ENCODE data around the gene SLC8A2. TPM values are rescaled to one million over a fixed set of nuclear protein-coding genes. Genes with fewer than 3 reads are reported as not detected.
"Not testable (repeated sequence)": the region's sequence is repeated elsewhere in the genome, so short reads cannot be mapped to it uniquely, and the experiment has no call there.

The SLC8A2 gene
- total RNA-seq, 2 donors from 2014 or later: 0.56 to 0.67 TPM

- intact Hi-C loops (cut with DNase I): loop anchor here in 1 of 2 donors (10.0 kb wide), 1 partner anchor 127 kb away; no protein-coding TSS in a partner anchor
- no peak for DNase-seq (ENCODE audit: low spot score)
These were observed 50.4 kb downstream of the SLC8A2 start for GRCh38 chr19:47421244-47421786.

GRCh38 chr19:47419789-47420188, 51.9 kb downstream of the SLC8A2 start:
- intact Hi-C loops (cut with DNase I): loop anchor here in 1 of 2 donors (10.0 kb wide), 1 partner anchor 125 kb away; no protein-coding TSS in a partner anchor
- DNase-seq (ENCODE audit: low spot score): no peak

- DNase-seq (ENCODE audit: low spot score): no peak
- intact Hi-C loops (cut with DNase I): no loop called here
These were observed 52.5 kb downstream of the SLC8A2 start, which contains the start of gene MEIS3 for GRCh38 chr19:47419030-47419783. TSS of gene MEIS3 (minus strand) at chr19:47419527. CDS start at chr19:47419081, 446 bp downstream.

- DNase-seq (ENCODE audit: low spot score): no peak
- intact Hi-C loops (cut with DNase I): no loop called here
These were observed 53.0 kb downstream of the SLC8A2 start for GRCh38 chr19:47418692-47419029.

GRCh38 chr19:47417746-47418691, 53.7 kb downstream of the SLC8A2 start:
- intact Hi-C loops (cut with DNase I): no loop called here

GRCh38 chr19:47417107-47417745, 54.5 kb downstream of the SLC8A2 start:
- no peak for DNase-seq (ENCODE audit: low spot score)
- intact Hi-C loops (cut with DNase I): no loop called here

More at GRCh38 chr19:47417746-47418691, 53.7 kb downstream of the SLC8A2 start:
- DNase-seq (ENCODE audit: low spot score): no peak

- intact Hi-C loops (cut with DNase I): no loop called here
These were observed 55.1 kb downstream of the SLC8A2 start for GRCh38 chr19:47416643-47416985.

GRCh38 chr19:47415953-47416642, 55.6 kb downstream of the SLC8A2 start:
- no peak for DNase-seq (ENCODE audit: low spot score)
- intact Hi-C loops (cut with DNase I): no loop called here

More at GRCh38 chr19:47416643-47416985, 55.1 kb downstream of the SLC8A2 start:
- DNase-seq (ENCODE audit: low spot score): no peak

GRCh38 chr19:47414469-47414868, 57.2 kb downstream of the SLC8A2 start:
- DNase-seq (ENCODE audit: low spot score): no peak
- intact Hi-C loops (cut with DNase I): loop anchor here in 1 of 2 donors (5.0 kb wide), 1 partner anchor 658 kb away; no protein-coding TSS in a partner anchor

- intact Hi-C loops (cut with DNase I): loop anchor here in 1 of 2 donors (5.0 kb wide), 1 partner anchor 658 kb away; no protein-coding TSS in a partner anchor
- no peak for DNase-seq (ENCODE audit: low spot score)
These were observed 57.8 kb downstream of the SLC8A2 start for GRCh38 chr19:47413941-47414340.

GRCh38 chr19:47411696-47412095, 60.0 kb downstream of the SLC8A2 start:
- intact Hi-C loops (cut with DNase I): loop anchor here in 1 of 2 donors (5.0 kb wide), 1 partner anchor 661 kb away; no protein-coding TSS in a partner anchor

GRCh38 chr19:47411101-47411500, 60.6 kb downstream of the SLC8A2 start:
- DNase-seq (ENCODE audit: low spot score): no peak
- intact Hi-C loops (cut with DNase I): loop anchor here in 1 of 2 donors (5.0 kb wide), 1 partner anchor 661 kb away; no protein-coding TSS in a partner anchor

More at GRCh38 chr19:47411696-47412095, 60.0 kb downstream of the SLC8A2 start:
- DNase-seq (ENCODE audit: low spot score): not testable (repeated sequence)

GRCh38 chr19:47408156-47408938, 63.3 kb downstream of the SLC8A2 start:
- DNase-seq (ENCODE audit: low spot score): no peak
- intact Hi-C loops (cut with DNase I): no loop called here

- DNase-seq (ENCODE audit: low spot score): no peak
- intact Hi-C loops (cut with DNase I): no loop called here
These were observed 64.3 kb downstream of the SLC8A2 start for GRCh38 chr19:47407417-47407774.

GRCh38 chr19:47406711-47407416, 64.8 kb downstream of the SLC8A2 start:
- no peak for DNase-seq (ENCODE audit: low spot score)
- intact Hi-C loops (cut with DNase I): no loop called here

- DNase-seq (ENCODE audit: low spot score): no peak
- intact Hi-C loops (cut with DNase I): no loop called here
These were observed 65.8 kb downstream of the SLC8A2 start for GRCh38 chr19:47405854-47406417.

GRCh38 chr19:47405197-47405550, 66.5 kb downstream of the SLC8A2 start:
- intact Hi-C loops (cut with DNase I): no loop called here
- no peak for DNase-seq (ENCODE audit: low spot score)

All from posterior vena cava (tissue), 2 donors.